HG03280 (cell line): ENCODE data around the gene APOB.
"Not testable (repeated sequence)": the region's sequence is repeated elsewhere in the genome, so short reads cannot be mapped to it uniquely, and the experiment has no call there.

ENCODE experiments used
- ATAC-seq: cut with Tn5 transposase; IDR thresholded peaks from one replicate; pipeline ENCODE4 v1.9.1; 2021; ENCODE audit warnings: mild to moderate bottlenecking, moderate library complexity; ENCODE audit not compliant: unreplicated experiment

APOB gene

GRCh38 chr2:21034156-21034971 is 9.5 kb downstream of the APOB start:
- no peak for ATAC-seq

- no peak for ATAC-seq
These were observed 10.4 kb downstream of the APOB start for GRCh38 chr2:21033237-21034155.

GRCh38 chr2:21032338-21033236 is 11.3 kb downstream of the APOB start:
- no peak for ATAC-seq

- no peak for ATAC-seq
These were observed 12.6 kb downstream of the APOB start for GRCh38 chr2:21030983-21031968.

- ATAC-seq, result no peak
These were observed 14.4 kb downstream of the APOB start for GRCh38 chr2:21029519-21029918.

- not testable (repeated sequence) for ATAC-seq
These were observed 14.9 kb downstream of the APOB start for GRCh38 chr2:21028951-21029350.

GRCh38 chr2:21028021-21028947 is 15.6 kb downstream of the APOB start:
- ATAC-seq, result no peak

GRCh38 chr2:21026479-21027282 is 17.2 kb downstream of the APOB start:
- no peak for ATAC-seq

- ATAC-seq, result no peak
These were observed 18.0 kb downstream of the APOB start for GRCh38 chr2:21025690-21026478.

- no peak for ATAC-seq
These were observed 19.0 kb downstream of the APOB start for GRCh38 chr2:21024722-21025389.

- no peak for ATAC-seq
These were observed 19.7 kb downstream of the APOB start for GRCh38 chr2:21024198-21024597.

GRCh38 chr2:21023419-21024181 is 20.3 kb downstream of the APOB start:
- ATAC-seq, result no peak

- ATAC-seq, result no peak
These were observed 21.0 kb downstream of the APOB start for GRCh38 chr2:21022792-21023367.

- ATAC-seq, result no peak
These were observed 22.4 kb downstream of the APOB start for GRCh38 chr2:21021430-21021829.

- ATAC-seq, result no peak
These were observed 23.1 kb downstream of the APOB start for GRCh38 chr2:21020668-21021288.
